ENCODE results near the gene LIM2.

Gene LIM2

DNA sequence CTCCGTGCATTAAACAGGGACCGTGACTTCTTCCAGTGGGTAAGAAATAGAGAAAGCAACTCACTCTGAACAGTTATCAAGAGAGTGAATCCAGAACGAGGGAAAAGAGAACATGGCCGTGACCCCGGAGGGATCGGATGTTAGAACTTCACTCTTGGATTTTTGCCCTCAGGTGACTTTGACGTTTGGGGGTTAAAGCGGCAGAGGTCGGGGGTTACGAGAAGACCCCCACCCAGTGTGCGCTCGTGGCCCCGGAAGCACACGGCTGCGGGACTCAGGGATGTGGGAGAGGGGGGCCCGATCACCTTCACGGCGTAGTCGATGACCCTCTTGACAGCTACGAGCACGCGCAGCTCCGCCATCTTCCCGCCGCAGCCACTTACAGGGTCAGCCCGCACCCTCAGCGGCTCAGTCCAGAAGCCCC is 21.8 kb downstream of the LIM2 start, which contains the start of gene ETFB:
Gene ETFB (minus strand): TSS at position 424 of the 424 bp plus-strand sequence. CDS start 62 bp downstream, at position 362.
- DNase-seq (ENCODE audit: low read depth), result peak; percentile 2

- no peak for DNase-seq (ENCODE audit: low read depth)
Measured at GRCh38 chr19:51365211-51365964, 22.4 kb downstream of the LIM2 start.

DNA sequence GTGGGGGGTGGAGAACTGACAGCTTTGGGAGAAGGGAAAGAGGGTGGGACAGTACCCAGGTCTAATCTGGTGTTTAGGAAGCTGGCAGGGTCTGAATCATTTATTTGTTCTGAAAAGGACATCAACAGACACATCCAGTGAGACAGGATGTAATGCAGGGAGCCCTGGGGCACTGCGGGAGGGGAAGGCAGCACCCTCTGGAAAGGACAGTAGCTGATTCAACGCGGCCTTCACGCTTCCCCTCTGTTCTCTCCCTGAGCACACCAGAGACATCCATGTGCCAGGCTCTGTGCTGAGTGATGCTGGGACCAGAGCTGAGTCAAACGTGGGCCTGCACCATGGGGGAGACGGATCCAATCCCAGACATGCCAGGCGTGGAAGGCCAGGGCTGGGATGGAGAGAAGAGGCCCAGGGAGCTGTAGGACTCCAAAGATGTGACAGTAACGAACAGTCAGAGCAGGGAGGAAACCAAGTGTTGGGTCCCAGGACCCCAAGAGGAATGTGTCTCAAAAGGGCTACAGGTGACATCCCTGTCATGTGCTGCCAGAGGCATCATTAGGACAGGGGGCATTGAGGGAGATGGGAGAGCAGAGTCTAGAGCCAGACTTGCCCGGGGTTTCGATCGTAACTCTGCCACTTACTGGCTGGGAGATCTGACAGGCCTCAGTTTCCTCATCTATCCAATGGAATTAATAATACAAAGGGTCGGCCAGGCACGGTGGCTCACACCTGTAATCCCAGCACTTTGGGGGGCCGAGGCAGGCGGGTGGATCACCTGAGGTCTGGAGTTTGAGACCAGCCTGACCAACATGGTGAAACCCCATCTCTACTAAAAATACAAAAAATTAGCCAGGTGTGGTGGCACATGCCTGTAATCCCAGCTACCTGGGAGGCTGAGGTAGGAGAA is 23.3 kb downstream of the LIM2 start:
- DNase-seq (ENCODE audit: low read depth), result no peak

DNA sequence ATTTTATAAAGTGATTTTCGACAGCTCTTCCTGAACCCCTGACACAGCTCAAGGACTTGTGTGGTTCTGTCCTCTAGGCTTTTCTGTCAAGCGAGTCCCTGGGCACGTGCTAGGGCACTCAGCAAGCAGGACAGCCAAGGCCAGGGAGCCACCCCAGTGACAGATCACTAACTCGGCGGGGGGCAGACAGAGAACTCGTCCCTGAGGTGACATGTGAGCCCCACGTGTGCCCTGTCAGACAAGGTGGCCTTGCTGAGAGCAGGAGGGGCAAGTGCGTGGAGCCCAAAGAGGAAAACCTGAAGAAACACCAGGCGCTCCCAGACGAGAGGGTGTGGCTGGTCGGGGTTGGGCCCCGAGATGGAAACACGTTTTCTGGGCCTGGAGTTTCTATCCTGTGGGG is 26.5 kb downstream of the LIM2 start:
- DNase-seq (ENCODE audit: low read depth), result no peak

- no peak for DNase-seq (ENCODE audit: low read depth)
Measured at GRCh38 chr19:51359294-51359693, 28.5 kb downstream of the LIM2 start.

GRCh38 chr19:51357952-51358351 is 29.8 kb downstream of the LIM2 start:
- no peak for DNase-seq (ENCODE audit: low read depth)

DNA sequence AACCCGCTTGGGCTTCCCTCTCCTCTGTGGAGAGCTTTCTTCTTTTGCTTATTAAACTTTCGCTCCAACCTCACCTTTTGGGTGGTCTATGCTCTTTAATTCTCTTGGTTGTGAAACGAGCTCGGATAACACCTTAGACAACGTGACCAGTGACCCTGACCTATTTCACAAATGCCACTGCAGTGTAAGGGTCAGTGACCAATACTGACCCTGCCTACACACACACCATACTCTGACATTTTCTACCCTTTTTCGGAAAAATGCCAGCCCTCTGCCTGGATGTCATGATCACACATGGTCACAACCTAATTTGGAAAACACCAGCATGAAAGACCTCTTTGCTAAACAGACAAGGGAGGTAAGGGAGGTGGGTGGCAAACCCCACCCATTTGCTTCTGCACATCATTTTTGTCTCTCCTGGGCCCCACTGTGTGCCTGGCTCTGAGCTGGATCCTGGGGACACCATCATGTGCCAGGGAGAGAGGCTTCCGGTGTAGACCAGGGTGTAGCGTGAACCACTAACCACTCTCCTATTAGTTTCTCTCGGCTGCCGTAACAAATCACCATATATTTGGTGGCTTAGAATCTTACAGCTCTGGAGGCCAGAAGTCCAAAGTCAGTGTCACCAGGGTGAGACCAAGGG is 31.5 kb downstream of the LIM2 start:
- DNase-seq (ENCODE audit: low read depth), result no peak

DNA sequence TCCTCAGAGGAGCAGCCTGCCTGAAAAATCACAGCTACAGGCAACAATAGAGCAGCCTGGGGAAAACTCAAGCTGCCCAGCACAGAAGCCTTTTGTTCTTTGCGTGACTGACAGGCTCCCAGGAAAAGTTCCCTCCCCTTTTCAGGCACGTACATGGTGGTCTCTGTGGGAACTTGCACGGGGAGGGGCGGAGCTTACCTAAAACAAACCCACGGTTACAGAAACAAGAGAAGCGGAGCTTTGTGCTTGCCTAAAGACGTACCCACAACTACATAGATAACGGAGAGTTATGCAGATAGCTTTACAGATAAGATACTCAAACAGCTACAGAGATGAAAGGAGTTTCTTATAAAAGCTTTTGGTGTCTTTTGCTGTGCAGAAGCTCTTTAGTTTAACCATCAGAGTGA is 33.0 kb downstream of the LIM2 start:
- DNase-seq (ENCODE audit: low read depth), result no peak

- no peak for DNase-seq (ENCODE audit: low read depth)
Measured at GRCh38 chr19:51354103-51354741, 33.6 kb downstream of the LIM2 start.

DNA sequence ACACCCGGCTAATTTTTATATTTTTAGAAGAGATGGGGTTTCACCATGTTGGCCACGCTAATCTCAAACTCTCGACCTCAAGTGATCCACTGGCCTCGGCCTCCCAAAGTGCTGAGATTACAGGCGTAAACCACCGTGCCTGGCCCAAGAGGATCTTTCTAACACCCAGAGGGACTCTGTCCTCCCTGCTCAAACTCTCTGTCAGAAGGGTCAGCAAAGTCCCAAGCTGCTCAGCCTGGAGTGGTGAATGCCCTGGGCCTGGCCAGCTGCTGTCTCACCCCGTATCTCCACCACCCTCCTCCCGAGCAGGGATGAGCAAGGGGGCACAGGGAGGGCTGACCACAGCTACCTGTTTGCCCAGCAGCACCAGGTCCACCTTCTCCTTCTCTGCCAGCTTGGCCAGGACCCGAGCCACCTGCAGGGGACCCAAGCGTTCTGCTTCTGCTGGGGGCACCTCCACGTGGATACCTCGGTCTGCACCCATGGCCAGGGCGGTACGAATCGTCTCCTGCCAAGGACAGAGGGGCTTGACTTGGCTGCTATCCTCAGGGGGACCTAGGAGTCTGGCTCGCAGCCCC is 34.9 kb downstream of the LIM2 start:
- DNase-seq (ENCODE audit: low read depth), result no peak

DNA sequence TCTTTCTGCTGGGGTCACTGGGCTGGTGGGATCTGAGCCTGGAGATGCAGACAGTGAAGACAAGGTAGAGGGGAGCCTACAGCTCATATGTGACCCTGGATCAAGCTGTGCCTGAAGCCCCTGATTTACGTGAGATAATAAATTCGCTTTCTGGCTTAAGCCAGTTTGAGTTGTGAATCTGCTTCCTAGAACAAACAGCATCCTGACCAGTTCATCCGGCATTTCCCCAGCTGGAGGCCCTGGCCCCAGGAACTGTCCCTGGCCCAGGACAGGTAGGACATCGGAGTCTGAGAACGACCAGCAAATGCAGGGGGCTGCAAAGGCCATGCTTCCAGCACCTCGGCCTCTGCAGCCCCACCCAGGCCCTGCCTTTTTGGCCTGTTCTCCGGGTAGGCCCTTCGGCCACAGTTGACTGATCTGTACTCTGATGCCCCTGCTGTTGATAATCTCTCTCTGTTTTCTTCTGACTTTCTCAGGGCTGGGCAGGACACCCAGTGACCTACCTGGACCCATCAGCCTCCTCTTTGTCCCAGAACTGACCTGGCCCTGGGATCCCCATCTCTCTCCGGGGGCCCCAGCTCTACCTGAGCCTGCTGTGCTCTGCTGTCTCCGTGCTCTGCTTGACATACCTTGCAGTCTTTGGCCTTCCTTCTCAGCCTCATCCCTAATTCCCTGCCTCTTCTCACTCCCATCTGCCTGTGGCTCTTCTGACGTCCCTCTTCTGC is 36.3 kb downstream of the LIM2 start:
- no peak for DNase-seq (ENCODE audit: low read depth)

GRCh38 chr19:51347209-51347928 is 40.4 kb downstream of the LIM2 start:
- DNase-seq (ENCODE audit: low read depth), result no peak

DNA sequence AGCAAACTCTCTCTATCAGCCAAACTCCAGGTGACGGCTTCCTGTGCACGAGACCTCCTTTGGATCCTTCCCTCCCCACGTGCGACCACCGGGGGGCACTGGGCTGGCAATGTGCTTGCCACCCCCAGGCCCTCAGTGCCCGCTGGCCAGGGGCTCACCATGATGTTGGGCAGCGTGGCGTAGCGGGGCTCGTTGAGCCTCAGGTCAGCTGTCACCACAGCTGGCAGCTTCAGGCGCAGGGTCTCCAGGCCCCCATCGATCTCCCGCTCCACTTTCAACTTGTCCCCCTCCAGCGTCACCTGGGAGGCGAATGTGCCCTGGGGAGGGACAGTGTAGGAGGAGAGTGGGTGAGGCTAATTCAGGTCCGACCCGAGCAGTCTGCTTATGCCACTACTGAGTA is 41.0 kb downstream of the LIM2 start:
- no peak for DNase-seq (ENCODE audit: low read depth)

DNA sequence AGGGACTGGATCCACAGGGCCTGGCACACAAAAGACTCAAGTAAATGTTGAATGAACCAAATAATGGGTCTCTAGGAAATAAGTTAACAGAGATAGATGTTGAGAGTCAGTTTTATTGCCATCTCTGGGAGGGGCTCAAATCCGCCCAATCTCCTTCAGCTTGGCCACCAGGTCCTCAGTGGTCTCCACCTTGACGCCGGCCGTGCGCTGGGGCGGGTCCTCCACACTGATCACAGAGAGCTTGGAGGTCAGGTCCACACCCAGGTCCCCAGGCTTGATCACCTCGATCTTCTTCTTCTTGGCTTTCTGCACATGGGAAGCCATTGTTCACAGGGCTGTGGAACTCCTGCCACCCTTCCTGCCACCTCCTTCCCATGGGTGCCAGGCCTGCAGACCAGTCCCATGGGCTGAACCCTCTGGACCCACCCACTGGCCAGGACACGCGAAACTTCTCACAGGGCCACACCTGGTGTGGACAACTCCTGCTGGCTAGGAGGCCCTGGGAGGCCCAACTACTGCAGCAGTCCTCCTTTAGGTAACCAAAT is 42.6 kb downstream of the LIM2 start:
- DNase-seq (ENCODE audit: low read depth), result no peak

DNA sequence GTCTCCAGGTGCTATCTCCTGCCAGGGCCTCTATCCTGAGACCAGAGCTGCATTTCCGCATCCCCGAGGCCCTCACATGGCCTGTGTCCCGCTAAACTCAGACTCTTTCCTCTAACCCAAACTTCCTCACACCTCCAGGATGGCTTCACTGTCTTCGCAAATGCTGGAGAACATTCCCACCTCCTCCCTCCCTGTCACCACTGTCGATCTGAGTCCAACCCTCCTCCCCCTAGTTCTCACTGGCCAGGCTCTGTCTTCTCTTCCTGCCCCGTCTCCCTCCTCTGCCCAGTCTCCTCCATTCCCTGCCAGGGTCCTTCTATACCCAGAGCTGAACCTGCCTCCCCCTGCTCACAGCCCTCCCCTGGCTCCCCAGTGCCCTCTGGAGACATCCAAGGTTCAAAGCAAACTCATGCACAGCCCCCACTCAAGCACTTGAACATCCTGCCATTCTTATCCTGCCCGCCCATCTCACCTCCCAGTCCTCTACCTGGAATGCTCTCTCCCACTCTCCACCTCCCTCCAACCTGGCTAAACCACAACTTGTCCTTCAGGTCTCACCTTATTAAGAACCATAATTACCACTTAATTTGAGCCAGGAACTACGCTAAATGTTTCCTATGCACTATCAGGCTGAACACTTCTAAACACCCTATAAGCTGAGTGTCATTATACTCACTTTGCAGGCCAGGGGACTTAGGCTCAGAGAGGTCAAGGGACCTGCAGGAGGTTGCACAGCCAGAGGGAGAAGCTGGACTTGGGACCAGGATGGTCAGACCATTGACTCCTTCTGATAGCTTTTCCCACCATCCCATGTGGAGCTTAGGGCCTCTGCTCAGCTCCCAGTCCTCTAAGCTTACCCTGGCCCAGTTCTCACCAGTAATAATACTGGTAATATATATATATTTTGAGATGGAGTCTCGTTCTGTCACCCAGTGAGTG is 44.9 kb downstream of the LIM2 start:
- no peak for DNase-seq (ENCODE audit: low read depth)

GRCh38 chr19:51341976-51342580 is 45.7 kb downstream of the LIM2 start, which contains the start of gene VSIG10L:
VSIG10L (minus strand) TSS chr19:51342139; CDS start chr19:51342124, 15 bp downstream.
- DNase-seq (ENCODE audit: low read depth), result no peak

DNA sequence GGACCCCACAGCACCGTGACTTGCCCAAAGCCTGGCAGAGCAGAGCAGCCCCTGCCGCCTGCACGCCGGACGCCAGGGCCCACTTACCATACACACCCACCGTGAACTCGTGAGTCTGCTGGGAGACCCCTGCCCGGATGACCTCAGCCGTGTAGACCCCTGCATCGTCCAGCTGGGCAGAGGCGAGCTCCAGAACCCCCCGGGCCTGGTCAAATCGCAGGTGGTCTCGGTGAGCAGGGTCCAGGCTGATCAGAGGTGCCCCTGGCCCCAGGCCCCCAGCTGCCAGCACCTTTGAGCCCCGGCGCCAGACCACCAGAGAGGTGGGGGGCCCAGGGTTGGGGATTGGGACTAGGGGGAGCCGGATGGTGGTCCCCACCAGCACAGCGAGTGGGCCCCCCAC is 46.7 kb downstream of the LIM2 start:
- no peak for DNase-seq (ENCODE audit: low read depth)

All from HS-5 (cell line).